Cardiac muscle cell (in vitro differentiated cells and primary cell): ENCODE data around the gene IL27RA. TPM values are rescaled to one million over a fixed set of nuclear protein-coding genes. Genes with fewer than 3 reads are reported as not detected.
A peak's percentile ranks its signal among the peaks of the same experiment; 100 is the strongest.
"Not testable (repeated sequence)": the region's sequence is repeated elsewhere in the genome, so short reads cannot be mapped to it uniquely, and the experiment has no call there.

ENCODE experiments used
- DNase-seq, 2 donors: peaks; one replicate each; pipeline versions ENCODE4 v3.0.0 to v3.0.0-alpha.2; 2010 to 2017; ENCODE audit warnings: low read depth in 1 of 2, low spot score in 1 of 2
- H3K27ac ChIP-seq: fragments of 200-600 bp; sonication (generic); 2 replicates; pipeline ENCODE4 v1.5.1; 2016
- H3K27me3 ChIP-seq: fragments of 200-600 bp; sonication (generic); 2 replicates; pipeline ENCODE4 v1.6.0; 2016; ENCODE audit warnings: control low read depth
- H3K36me3 ChIP-seq: fragments of 200-600 bp; sonication (generic); 2 replicates; pipeline ENCODE4 v1.5.1; 2016; ENCODE audit warnings: control low read depth
- H3K4me1 ChIP-seq: fragments of 200-600 bp; sonication (generic); 2 replicates; pipeline ENCODE4 v1.8.1; 2017; ENCODE audit warnings: low read depth, mild to moderate bottlenecking, mixed run types
- H3K4me3 ChIP-seq: fragments of 200-600 bp; sonication (generic); 2 replicates; pipeline ENCODE4 v1.5.1; 2016; ENCODE audit warnings: mild to moderate bottlenecking
- H3K9me3 ChIP-seq: fragments of 200-600 bp; sonication (generic); 2 replicates; pipeline ENCODE4 v1.5.1; 2017; ENCODE audit warnings: low read depth, mild to moderate bottlenecking, control low read depth
- polyA plus RNA-seq: library from polyadenylated mRNA; unstranded; fragments of >200 nt; fragmentation: Nextera tagmentation; extraction: Ambion mirVana; gene quantifications from 2 replicates; pipeline ENCODE4 v1.2.1, GENCODE V29; 2016
- total RNA-seq: library from RNA; depleted of rRNA; stranded (reverse); fragments of >200 nt; gene quantifications from 2 replicates; pipeline ENCODE4 v1.2.3, GENCODE V29; 2016
- TF ChIP-seq, protein P1 (sequence below): IDR thresholded peaks from 2 replicates; pipeline ENCODE4 v1.5.1; 2012; ENCODE audit warnings: low read depth, mild to moderate bottlenecking, low read length

The IL27RA gene
- total and polyA plus RNA-seq, 2 experiments from 2014 or later = 4.3 to 7.1 TPM

DNA sequence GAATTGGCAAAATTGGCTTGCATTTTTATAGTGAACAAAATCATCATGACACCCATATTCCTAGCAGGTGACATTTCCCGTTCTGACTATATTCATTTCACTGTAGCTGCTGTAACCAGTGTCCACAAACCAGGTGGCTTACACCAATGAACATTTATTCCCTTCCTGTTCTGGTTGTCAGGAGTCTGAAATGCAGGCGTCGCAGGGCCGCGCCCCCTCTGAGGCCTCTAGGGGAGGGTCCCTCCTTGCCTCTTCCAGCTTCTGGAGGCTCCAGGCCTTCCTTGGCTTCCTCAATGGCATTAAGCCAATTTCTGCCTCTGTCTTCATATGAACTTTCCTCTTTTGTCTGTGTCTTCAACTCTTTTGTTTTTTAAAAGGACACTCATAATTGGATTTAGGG, 10.1 kb upstream of the IL27RA start:
- no peak overlapping the region for H3K4me3 ChIP-seq
- H3K36me3 ChIP-seq = no peaks in the 10 kb centered on the region
- H3K27ac ChIP-seq = no peak overlapping the region
- no peaks in the 10 kb centered on the region for H3K27me3 ChIP-seq
- no peaks in the 10 kb centered on the region for H3K9me3 ChIP-seq
- no peak for DNase-seq
- TF ChIP-seq, protein P1, sequence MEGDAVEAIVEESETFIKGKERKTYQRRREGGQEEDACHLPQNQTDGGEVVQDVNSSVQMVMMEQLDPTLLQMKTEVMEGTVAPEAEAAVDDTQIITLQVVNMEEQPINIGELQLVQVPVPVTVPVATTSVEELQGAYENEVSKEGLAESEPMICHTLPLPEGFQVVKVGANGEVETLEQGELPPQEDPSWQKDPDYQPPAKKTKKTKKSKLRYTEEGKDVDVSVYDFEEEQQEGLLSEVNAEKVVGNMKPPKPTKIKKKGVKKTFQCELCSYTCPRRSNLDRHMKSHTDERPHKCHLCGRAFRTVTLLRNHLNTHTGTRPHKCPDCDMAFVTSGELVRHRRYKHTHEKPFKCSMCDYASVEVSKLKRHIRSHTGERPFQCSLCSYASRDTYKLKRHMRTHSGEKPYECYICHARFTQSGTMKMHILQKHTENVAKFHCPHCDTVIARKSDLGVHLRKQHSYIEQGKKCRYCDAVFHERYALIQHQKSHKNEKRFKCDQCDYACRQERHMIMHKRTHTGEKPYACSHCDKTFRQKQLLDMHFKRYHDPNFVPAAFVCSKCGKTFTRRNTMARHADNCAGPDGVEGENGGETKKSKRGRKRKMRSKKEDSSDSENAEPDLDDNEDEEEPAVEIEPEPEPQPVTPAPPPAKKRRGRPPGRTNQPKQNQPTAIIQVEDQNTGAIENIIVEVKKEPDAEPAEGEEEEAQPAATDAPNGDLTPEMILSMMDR = no peak
- no peaks in the 10 kb centered on the region for H3K4me1 ChIP-seq

DNA sequence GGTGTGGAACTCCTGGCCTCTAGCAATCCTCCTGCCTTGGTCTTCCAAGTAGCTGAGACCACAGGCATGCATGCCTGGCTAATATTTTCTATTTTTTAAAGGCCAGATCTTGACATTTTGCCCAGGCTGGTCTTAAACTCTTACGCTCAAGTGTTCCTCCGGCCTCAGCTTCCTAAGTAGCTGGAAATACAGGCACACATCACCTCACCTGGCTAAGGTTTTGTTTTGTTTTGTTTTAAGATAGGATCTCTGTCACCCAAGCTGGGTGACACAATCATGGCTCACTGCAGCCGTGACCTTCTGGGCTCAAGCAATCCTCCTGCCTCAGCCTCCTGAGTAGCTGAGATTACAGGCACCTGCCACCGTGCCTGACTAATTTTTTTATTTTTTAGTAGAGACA, 9.1 kb upstream of the IL27RA start:
- peak in 1 of 2 donors; percentile 55 for DNase-seq
- Histone ChIP-seq H3K9me3 (no peaks in the 10 kb centered on the region), H3K27me3 (no peaks in the 10 kb centered on the region), H3K4me3 (no peak overlapping the region), H3K27ac (no peak overlapping the region), H3K36me3 (no peaks in the 10 kb centered on the region), H3K4me1 (no peaks in the 10 kb centered on the region)
- TF ChIP-seq, protein P1 = no peak

- peak; percentile 65 to 80 for DNase-seq
- Histone ChIP-seq H3K27ac (no peak overlapping the region), H3K4me3 (no peak overlapping the region), H3K9me3 (no peaks in the 10 kb centered on the region), H3K36me3 (no peaks in the 10 kb centered on the region), H3K27me3 (no peaks in the 10 kb centered on the region), H3K4me1 (no peaks in the 10 kb centered on the region)
- TF ChIP-seq, protein P1 = peak; percentile 69
Observed at GRCh38 chr19:14023404-14024235, 7.9 kb upstream of the IL27RA start.

GRCh38 chr19:14026652-14027192, 4.8 kb upstream of the IL27RA start:
- not testable (repeated sequence) for H3K4me1 ChIP-seq, H3K36me3 ChIP-seq, H3K4me3 ChIP-seq, H3K9me3 ChIP-seq, DNase-seq, H3K27me3 ChIP-seq, H3K27ac ChIP-seq

GRCh38 chr19:14027856-14028450, 3.6 kb upstream of the IL27RA start, which contains the start of gene RLN3:
Gene RLN3, plus strand, starts transcription at chr19:14028148. Its CDS starts 57 bp downstream, at chr19:14028205.
- TF ChIP-seq, protein P1 = no peak
- Histone ChIP-seq H3K9me3 (no peaks in the 10 kb centered on the region), H3K27me3 (no peaks in the 10 kb centered on the region), H3K27ac (no peak within 1 kb of the TSS), H3K4me1 (no peaks in the 10 kb centered on the region), H3K36me3 (no peaks in the 10 kb centered on the region), H3K4me3 (no peak within 1 kb of the TSS)
- no peak for DNase-seq

DNA sequence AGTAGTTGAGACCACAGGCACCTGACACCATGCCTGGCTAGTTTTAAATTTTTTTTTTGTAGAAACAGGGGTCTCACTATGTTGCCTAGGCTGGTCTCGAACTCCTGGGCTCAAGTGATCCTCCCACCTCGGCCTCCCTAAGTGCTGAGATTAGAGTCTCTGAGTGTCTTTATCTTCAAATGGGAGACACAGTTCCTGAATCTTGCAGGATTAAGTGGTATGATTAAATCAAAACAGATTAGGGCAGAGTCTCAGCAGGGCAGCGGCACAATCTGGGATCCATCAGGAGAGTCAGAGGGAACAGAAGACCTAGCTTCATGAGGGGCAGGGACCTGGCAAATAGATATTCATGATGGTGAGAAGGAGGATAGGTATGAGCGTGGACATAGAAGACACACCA, 2.7 kb upstream of the IL27RA start:
- Histone ChIP-seq H3K27me3 (no peaks in the 10 kb centered on the region), H3K27ac (no peak overlapping the region), H3K9me3 (no peaks in the 10 kb centered on the region), H3K4me1 (no peaks in the 10 kb centered on the region), H3K4me3 (no peak overlapping the region), H3K36me3 (no peaks in the 10 kb centered on the region)
- TF ChIP-seq, protein P1 = no peak
- DNase-seq = no peak
